GM12878 (cell line): ENCODE measurements around the gene MDC1. TPM values are rescaled to one million over a fixed set of nuclear protein-coding genes. Genes with fewer than 3 reads are reported as not detected.

Experiments
- ATF7 ChIP-seq: fragments of 450-650 bp; IDR thresholded peaks from 2 replicates; pipeline ENCODE4 v1.6.1; 2016; ENCODE audit warnings: low read depth, mild to moderate bottlenecking
- BHLHE40 ChIP-seq, 2 experiments: fragments of 450-650 bp in 1 of 2; IDR thresholded peaks; 2 replicates each; pipeline ENCODE4 v1.6.1; 2011 to 2017; ENCODE audit warnings: low read depth in 2 of 2, borderline replicate concordance in 1 of 2, improper control_type of control experiment in 1 of 2, low read length in 1 of 2, mild to moderate bottlenecking in 1 of 2
- CBFB ChIP-seq: IDR thresholded peaks from 2 replicates; pipeline ENCODE4 v1.6.1; 2016; ENCODE audit warnings: antibody characterized with exemption, low read depth
- CHD1 ChIP-seq: IDR thresholded peaks from 2 replicates; pipeline ENCODE4 v1.6.1; 2012; ENCODE audit warnings: low read depth, low read length, improper control_type of control experiment
- ETV6 ChIP-seq, 2 experiments: fragments of 450-650 bp in 1 of 2; IDR thresholded peaks in 1 of 2; conservative IDR thresholded peaks in 1 of 2; 2 replicates each; pipeline ENCODE4 v1.6.1; 2014; ENCODE audit warnings: antibody characterized with exemption in 1 of 2, borderline replicate concordance in 1 of 2, low read depth in 1 of 2, mild to moderate bottlenecking in 1 of 2, moderate library complexity in 1 of 2
- NFYB ChIP-seq: IDR thresholded peaks from 2 replicates; pipeline ENCODE4 v1.6.1; 2011; ENCODE audit warnings: low read depth, mild to moderate bottlenecking, low read length, improper control_type of control experiment, moderate library complexity; ENCODE audit not compliant: insufficient read depth
- POLR2AphosphoS5 ChIP-seq: IDR thresholded peaks from 2 replicates; pipeline ENCODE4 v1.6.1; 2011; ENCODE audit warnings: mild to moderate bottlenecking, low read length, inconsistent platforms
- POU2F2 ChIP-seq: IDR thresholded peaks from 3 replicates; pipeline ENCODE4 v1.6.1; 2011; ENCODE audit warnings: low read depth, mild to moderate bottlenecking, low read length, borderline replicate concordance
- RAD51 ChIP-seq: fragments of 450-650 bp; IDR thresholded peaks from 2 replicates; pipeline ENCODE4 v1.6.1; 2016; ENCODE audit warnings: moderate library complexity, mild to moderate bottlenecking, inconsistent platforms
- RB1 ChIP-seq: fragments of 450-650 bp; formaldehyde crosslinking; IDR thresholded peaks from 2 replicates; pipeline ENCODE4 v1.6.1; 2017; ENCODE audit warnings: mild to moderate bottlenecking, borderline replicate concordance
- RBBP5 ChIP-seq: fragments of 200-600 bp; sonication (generic); conservative IDR thresholded peaks from 2 replicates; pipeline ENCODE4 v1.6.1; 2016
- RFX5 ChIP-seq: IDR thresholded peaks from 2 replicates; pipeline ENCODE4 v1.6.1; 2011; ENCODE audit warnings: low read depth, low read length, improper control_type of control experiment
- SMAD1 ChIP-seq: fragments of 450-650 bp; IDR thresholded peaks from 2 replicates; pipeline ENCODE4 v1.6.1; 2018; ENCODE audit warnings: mild to moderate bottlenecking, low read depth; ENCODE audit not compliant: partially characterized antibody
- SUZ12 ChIP-seq: fragments of 200-600 bp; sonication (generic); IDR thresholded peaks from one replicate; pipeline ENCODE4 v1.6.1; 2018; ENCODE audit warnings: antibody characterized with exemption, mild to moderate bottlenecking; ENCODE audit not compliant: unreplicated experiment
- TARDBP ChIP-seq: IDR thresholded peaks from 2 replicates; pipeline ENCODE4 v1.6.1; 2016; ENCODE audit warnings: borderline replicate concordance
- polyA plus RNA-seq, 11 experiments: library from polyadenylated mRNA; depleted of rRNA in 4 of 11; unstranded in 6 of 11; stranded (reverse) in 5 of 11; fragments of >200 nt; fragmentation: Nextera tagmentation in 4 of 11; fragmentation: Illumina TruSeq in 1 of 11; extraction: Ambion mirVana in 4 of 11; extraction: Trizol in 1 of 11; gene quantifications; 1 replicate in 1 of 11; 2 replicates in 10 of 11; pipeline versions ENCODE4 v1.2.1 to v1.2.3, GENCODE V29; 2011 to 2016; ENCODE audit warnings: inconsistent platforms in 2 of 11, missing spikeins in 2 of 11, low read depth in 1 of 11
- total RNA-seq, 4 experiments: library from RNA; depleted of rRNA in 3 of 4; stranded (reverse); fragments of >200 nt in 3 of 4; fragmentation: Illumina TruSeq in 1 of 4; extraction: Trizol in 1 of 4; gene quantifications; 2 replicates each; pipeline versions ENCODE4 v1.2.1 to v1.2.3, GENCODE V29; 2013 to 2021
- TF ChIP-seq, protein P1 (sequence below): fragments of 450-650 bp; formaldehyde crosslinking; IDR thresholded peaks from 2 replicates; pipeline ENCODE4 v1.4.0; 2020; ENCODE audit warnings: mild to moderate bottlenecking, moderate library complexity
- TF ChIP-seq, protein P2 (sequence below): fragments of 450-650 bp; IDR thresholded peaks from 2 replicates; pipeline ENCODE4 v1.6.1; 2014; ENCODE audit warnings: mild to moderate bottlenecking
- TF ChIP-seq, protein P3 (sequence below): IDR thresholded peaks from 2 replicates; pipeline ENCODE4 v1.6.1; 2011; ENCODE audit warnings: borderline replicate concordance, low read depth, mild to moderate bottlenecking, moderate library complexity, low read length; ENCODE audit not compliant: insufficient read depth, poor library complexity, severe bottlenecking
- TF ChIP-seq, protein P4 (sequence below): fragments of 450-650 bp; IDR thresholded peaks from 2 replicates; pipeline ENCODE4 v1.6.1; 2017; ENCODE audit warnings: low read depth, mild to moderate bottlenecking, moderate library complexity

MDC1 gene
- total and polyA plus RNA-seq, 10 of the 15 experiments (the other 5 are each of a cell fraction or from before 2014, with no cell fraction given): 5.1 to 62.5 (median 22.4) TPM

DNA sequence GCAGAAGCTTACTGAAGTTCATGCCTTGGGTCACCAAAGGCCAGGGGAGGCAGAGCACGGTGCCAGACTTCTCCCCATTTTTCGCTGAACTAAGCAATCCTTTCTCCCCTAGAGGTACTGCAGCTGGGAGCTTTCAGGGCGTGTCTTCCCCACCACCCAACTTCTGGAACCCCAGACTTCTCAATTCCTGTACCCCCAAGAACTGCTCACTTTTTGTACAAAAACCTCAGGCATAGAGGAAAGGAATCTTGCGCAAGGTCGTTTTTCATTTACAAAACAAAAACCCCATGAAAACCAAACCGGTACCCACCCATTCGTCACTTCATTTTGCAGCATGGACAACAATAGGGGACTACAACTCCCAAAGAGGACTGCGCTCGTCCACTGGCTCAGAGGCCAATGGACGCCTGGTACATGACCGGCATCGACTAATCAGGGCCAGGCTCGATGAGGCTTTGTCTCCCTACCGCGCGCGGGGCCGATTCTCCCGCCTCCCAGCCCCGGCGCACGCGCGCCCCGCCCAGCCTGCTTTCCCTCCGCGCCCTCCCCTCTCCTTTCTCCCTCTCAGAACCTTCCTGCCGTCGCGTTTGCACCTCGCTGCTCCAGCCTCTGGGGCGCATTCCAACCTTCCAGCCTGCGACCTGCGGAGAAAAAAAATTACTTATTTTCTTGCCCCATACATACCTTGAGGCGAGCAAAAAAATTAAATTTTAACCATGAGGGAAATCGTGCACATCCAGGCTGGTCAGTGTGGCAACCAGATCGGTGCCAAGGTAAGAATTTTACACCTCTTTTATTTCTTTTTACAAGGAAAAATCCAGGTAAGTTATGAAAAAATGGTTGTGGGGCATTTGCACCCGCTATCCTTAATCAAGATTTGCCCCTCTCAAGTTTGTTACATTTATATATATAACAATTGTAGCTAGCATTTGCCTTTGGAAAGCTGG lies 3.0 kb upstream of the MDC1 start, which contains the start of gene TUBB (continued):
- TF ChIP-seq, protein P1, sequence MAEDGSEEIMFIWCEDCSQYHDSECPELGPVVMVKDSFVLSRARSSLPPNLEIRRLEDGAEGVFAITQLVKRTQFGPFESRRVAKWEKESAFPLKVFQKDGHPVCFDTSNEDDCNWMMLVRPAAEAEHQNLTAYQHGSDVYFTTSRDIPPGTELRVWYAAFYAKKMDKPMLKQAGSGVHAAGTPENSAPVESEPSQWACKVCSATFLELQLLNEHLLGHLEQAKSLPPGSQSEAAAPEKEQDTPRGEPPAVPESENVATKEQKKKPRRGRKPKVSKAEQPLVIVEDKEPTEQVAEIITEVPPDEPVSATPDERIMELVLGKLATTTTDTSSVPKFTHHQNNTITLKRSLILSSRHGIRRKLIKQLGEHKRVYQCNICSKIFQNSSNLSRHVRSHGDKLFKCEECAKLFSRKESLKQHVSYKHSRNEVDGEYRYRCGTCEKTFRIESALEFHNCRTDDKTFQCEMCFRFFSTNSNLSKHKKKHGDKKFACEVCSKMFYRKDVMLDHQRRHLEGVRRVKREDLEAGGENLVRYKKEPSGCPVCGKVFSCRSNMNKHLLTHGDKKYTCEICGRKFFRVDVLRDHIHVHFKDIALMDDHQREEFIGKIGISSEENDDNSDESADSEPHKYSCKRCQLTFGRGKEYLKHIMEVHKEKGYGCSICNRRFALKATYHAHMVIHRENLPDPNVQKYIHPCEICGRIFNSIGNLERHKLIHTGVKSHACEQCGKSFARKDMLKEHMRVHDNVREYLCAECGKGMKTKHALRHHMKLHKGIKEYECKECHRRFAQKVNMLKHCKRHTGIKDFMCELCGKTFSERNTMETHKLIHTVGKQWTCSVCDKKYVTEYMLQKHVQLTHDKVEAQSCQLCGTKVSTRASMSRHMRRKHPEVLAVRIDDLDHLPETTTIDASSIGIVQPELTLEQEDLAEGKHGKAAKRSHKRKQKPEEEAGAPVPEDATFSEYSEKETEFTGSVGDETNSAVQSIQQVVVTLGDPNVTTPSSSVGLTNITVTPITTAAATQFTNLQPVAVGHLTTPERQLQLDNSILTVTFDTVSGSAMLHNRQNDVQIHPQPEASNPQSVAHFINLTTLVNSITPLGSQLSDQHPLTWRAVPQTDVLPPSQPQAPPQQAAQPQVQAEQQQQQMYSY (CRISPR knock-in tag): no peak
- TF ChIP-seq NFYB (peak; percentile 85), POU2F2 (peak; percentile 79; the same call in 2 of the 3 replicates), TARDBP (no peak), RBBP5 (no peak), RAD51 (peak; percentile 65), CBFB (peak; percentile 64; the same call in 1 of the 2 replicates), POLR2AphosphoS5 (peak; percentile 94), CHD1 (peak; percentile 92), RB1 (peak; percentile 47; the same call in 1 of the 2 replicates), ATF7 (no peak), RFX5 (no peak), BHLHE40 (IDR thresholded peaks at IDR 0.05; ENCODE audit: borderline replicate concordance in 1 of 2, low read depth in 2 of 2, low read length in 1 of 2) (peak; percentile 47 to 77; a peak in 1 of 4 replicates), SUZ12 (no peak), SMAD1 (peak; percentile 70), ETV6 (conservative IDR thresholded peaks at IDR 0.05 in 1 of 2, IDR thresholded peaks at IDR 0.05 in 1 of 2; ENCODE audit: borderline replicate concordance in 1 of 2, low read depth in 1 of 2) (0 out of 4 replicates have a peak, but pooled peaks of 1 of the 2 experiments have one; percentile 2)
- TF ChIP-seq, protein P2, sequence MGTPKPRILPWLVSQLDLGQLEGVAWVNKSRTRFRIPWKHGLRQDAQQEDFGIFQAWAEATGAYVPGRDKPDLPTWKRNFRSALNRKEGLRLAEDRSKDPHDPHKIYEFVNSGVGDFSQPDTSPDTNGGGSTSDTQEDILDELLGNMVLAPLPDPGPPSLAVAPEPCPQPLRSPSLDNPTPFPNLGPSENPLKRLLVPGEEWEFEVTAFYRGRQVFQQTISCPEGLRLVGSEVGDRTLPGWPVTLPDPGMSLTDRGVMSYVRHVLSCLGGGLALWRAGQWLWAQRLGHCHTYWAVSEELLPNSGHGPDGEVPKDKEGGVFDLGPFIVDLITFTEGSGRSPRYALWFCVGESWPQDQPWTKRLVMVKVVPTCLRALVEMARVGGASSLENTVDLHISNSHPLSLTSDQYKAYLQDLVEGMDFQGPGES: peak; percentile 66; the same call in 1 of the 2 replicates
- TF ChIP-seq, protein P3, sequence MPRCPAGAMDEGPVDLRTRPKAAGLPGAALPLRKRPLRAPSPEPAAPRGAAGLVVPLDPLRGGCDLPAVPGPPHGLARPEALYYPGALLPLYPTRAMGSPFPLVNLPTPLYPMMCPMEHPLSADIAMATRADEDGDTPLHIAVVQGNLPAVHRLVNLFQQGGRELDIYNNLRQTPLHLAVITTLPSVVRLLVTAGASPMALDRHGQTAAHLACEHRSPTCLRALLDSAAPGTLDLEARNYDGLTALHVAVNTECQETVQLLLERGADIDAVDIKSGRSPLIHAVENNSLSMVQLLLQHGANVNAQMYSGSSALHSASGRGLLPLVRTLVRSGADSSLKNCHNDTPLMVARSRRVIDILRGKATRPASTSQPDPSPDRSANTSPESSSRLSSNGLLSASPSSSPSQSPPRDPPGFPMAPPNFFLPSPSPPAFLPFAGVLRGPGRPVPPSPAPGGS: no peak
- TF ChIP-seq, protein P4, sequence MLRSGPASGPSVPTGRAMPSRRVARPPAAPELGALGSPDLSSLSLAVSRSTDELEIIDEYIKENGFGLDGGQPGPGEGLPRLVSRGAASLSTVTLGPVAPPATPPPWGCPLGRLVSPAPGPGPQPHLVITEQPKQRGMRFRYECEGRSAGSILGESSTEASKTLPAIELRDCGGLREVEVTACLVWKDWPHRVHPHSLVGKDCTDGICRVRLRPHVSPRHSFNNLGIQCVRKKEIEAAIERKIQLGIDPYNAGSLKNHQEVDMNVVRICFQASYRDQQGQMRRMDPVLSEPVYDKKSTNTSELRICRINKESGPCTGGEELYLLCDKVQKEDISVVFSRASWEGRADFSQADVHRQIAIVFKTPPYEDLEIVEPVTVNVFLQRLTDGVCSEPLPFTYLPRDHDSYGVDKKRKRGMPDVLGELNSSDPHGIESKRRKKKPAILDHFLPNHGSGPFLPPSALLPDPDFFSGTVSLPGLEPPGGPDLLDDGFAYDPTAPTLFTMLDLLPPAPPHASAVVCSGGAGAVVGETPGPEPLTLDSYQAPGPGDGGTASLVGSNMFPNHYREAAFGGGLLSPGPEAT: no peak
